ENCODE results near the gene CHD6.

Gene CHD6

GRCh38 chr20:41627611-41628244 lies 9.6 kb upstream of the CHD6 start:
- H3K9me3 Mint-ChIP-seq = no peaks in the 10 kb centered on the region
- H3K27ac Mint-ChIP-seq = no peak overlapping the region
- no peak overlapping the region for H3K4me3 Mint-ChIP-seq
- no peak for TF ChIP-seq CTCF (IDR thresholded peaks at IDR 0.05; ENCODE audit: unreplicated experiment in 3 of 3)
- no peaks in the 10 kb centered on the region for H3K4me1 Mint-ChIP-seq
- no peaks in the 10 kb centered on the region for H3K36me3 Mint-ChIP-seq (ENCODE audit: low read depth)
- H3K27me3 Mint-ChIP-seq (ENCODE audit: low read depth) = no peaks in the 10 kb centered on the region

GRCh38 chr20:41627001-41627495 lies 8.9 kb upstream of the CHD6 start:
- H3K4me3 Mint-ChIP-seq = no peak overlapping the region
- H3K36me3 Mint-ChIP-seq (ENCODE audit: low read depth) = no peaks in the 10 kb centered on the region
- no peaks in the 10 kb centered on the region for H3K9me3 Mint-ChIP-seq
- no peaks in the 10 kb centered on the region for H3K4me1 Mint-ChIP-seq
- H3K27me3 Mint-ChIP-seq (ENCODE audit: low read depth) = no peaks in the 10 kb centered on the region
- no peak for TF ChIP-seq CTCF (IDR thresholded peaks at IDR 0.05; ENCODE audit: unreplicated experiment in 3 of 3)
- no peak overlapping the region for H3K27ac Mint-ChIP-seq

GRCh38 chr20:41623625-41624375 lies 5.6 kb upstream of the CHD6 start:
- H3K4me1 Mint-ChIP-seq = peaks cover 19% of the 10 kb centered on the region
- H3K36me3 Mint-ChIP-seq (ENCODE audit: low read depth) = no peaks in the 10 kb centered on the region
- no peaks in the 10 kb centered on the region for H3K9me3 Mint-ChIP-seq
- no peaks in the 10 kb centered on the region for H3K27me3 Mint-ChIP-seq (ENCODE audit: low read depth)
- TF ChIP-seq CTCF (IDR thresholded peaks at IDR 0.05; ENCODE audit: unreplicated experiment in 3 of 3) = no peak
- no peak overlapping the region for H3K4me3 Mint-ChIP-seq
- H3K27ac Mint-ChIP-seq = no peak overlapping the region

DNA sequence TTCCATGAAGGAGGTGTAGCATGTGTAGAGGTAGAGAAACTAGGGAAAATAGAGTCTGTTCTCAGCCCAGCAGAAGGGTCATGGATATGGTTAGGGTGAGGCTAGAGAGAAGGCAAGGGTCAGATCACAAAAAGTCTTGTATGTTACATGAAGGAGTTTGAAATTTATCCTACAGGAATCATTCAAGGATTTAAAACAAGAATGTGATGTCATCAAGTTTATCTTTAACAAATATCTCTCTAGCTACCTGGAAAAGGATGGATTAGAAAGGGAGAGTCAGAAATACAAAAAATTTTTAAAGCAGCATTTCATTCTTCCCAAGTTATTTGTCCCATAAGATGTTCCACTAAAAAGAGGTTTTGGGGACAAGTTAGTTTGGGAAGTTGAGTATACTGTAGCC lies 4.4 kb upstream of the CHD6 start:
- Mint-ChIP-seq H3K36me3 (ENCODE audit: low read depth) (no peaks in the 10 kb centered on the region), H3K27ac (no peak overlapping the region), H3K4me3 (no peak overlapping the region), H3K27me3 (ENCODE audit: low read depth) (peaks cover 4% of the 10 kb centered on the region), H3K4me1 (peaks cover 19% of the 10 kb centered on the region), H3K9me3 (no peaks in the 10 kb centered on the region)
- TF ChIP-seq CTCF (IDR thresholded peaks at IDR 0.05; ENCODE audit: unreplicated experiment in 3 of 3) = no peak

GRCh38 chr20:41621971-41622370 lies 3.8 kb upstream of the CHD6 start:
- TF ChIP-seq CTCF (IDR thresholded peaks at IDR 0.05; ENCODE audit: unreplicated experiment in 3 of 3) = no peak
- H3K4me3 Mint-ChIP-seq = peak overlapping the region in 1 of 3 experiments; percentile 14
- H3K27me3 Mint-ChIP-seq (ENCODE audit: low read depth) = peaks cover 4% of the 10 kb centered on the region
- peaks cover 24% of the 10 kb centered on the region for H3K4me1 Mint-ChIP-seq
- no peaks in the 10 kb centered on the region for H3K9me3 Mint-ChIP-seq
- H3K27ac Mint-ChIP-seq = no peak overlapping the region
- no peaks in the 10 kb centered on the region for H3K36me3 Mint-ChIP-seq (ENCODE audit: low read depth)

All from nephron (organoid).